ENCODE data around the gene TCAIM.

TCAIM gene

GRCh38 chr3:44338010-44338827 is at the start of gene TCAIM:
TCAIM (plus strand) TSS chr3:44338766; CDS start chr3:44354783, 16,017 bp downstream.
- TF ChIP-seq ZBTB7A (IDR thresholded peaks at IDR 0.05; ENCODE audit: low read depth) = 0 out of 2 replicates have a peak, but pooled peaks have one; percentile 39
- peak; percentile 47; the same call in 1 of the 2 replicates for TF ChIP-seq TCF12 (IDR thresholded peaks at IDR 0.05; ENCODE audit: low read depth)
- no peak for TF ChIP-seq REST (IDR thresholded peaks at IDR 0.05; ENCODE audit: low read depth)
- TF ChIP-seq FOXM1 (IDR thresholded peaks at IDR 0.05; ENCODE audit: borderline replicate concordance, low read depth) = no peak
- no peak for TF ChIP-seq EP300 (IDR thresholded peaks at IDR 0.05; ENCODE audit: borderline replicate concordance)
- no peak for TF ChIP-seq EGR1 (IDR thresholded peaks at IDR 0.05)
- no peak for TF ChIP-seq CREB1 (IDR thresholded peaks at IDR 0.05; ENCODE audit: low read depth)
- no peak for TF ChIP-seq RAD21 (IDR thresholded peaks at IDR 0.05; ENCODE audit: low read depth)
- 0 out of 2 replicates have a peak, but pooled peaks have one; percentile 29 for TF ChIP-seq USF1 (IDR thresholded peaks at IDR 0.05)
- peak; percentile 65 for TF ChIP-seq TAF1 (IDR thresholded peaks at IDR 0.05; ENCODE audit: low read depth)
- TF ChIP-seq TEAD4 (IDR thresholded peaks at IDR 0.05) = no peak
- peak; percentile 46 for TF ChIP-seq NFIC (IDR thresholded peaks at IDR 0.05)
- TF ChIP-seq YY1 (IDR thresholded peaks at IDR 0.05; ENCODE audit: low read depth) = 0 out of 2 replicates have a peak, but pooled peaks have one; percentile 4
- no peak for TF ChIP-seq CEBPB (IDR thresholded peaks at IDR 0.05)
- peak; percentile 89 for TF ChIP-seq MAX (IDR thresholded peaks at IDR 0.05)

- TF ChIP-seq USF1 (IDR thresholded peaks at IDR 0.05) = no peak
- TF ChIP-seq FOXM1 (IDR thresholded peaks at IDR 0.05; ENCODE audit: borderline replicate concordance, low read depth) = no peak
- TF ChIP-seq REST (IDR thresholded peaks at IDR 0.05; ENCODE audit: low read depth) = no peak
- TF ChIP-seq ZBTB7A (IDR thresholded peaks at IDR 0.05; ENCODE audit: low read depth) = no peak
These were observed 48.6 kb upstream of the TCAIM start for GRCh38 chr3:44289882-44290462.

- no peak for TF ChIP-seq RAD21 (IDR thresholded peaks at IDR 0.05; ENCODE audit: low read depth)
- no peak for TF ChIP-seq CREB1 (IDR thresholded peaks at IDR 0.05; ENCODE audit: low read depth)
- no peak for TF ChIP-seq MAX (IDR thresholded peaks at IDR 0.05)
- TF ChIP-seq TAF1 (IDR thresholded peaks at IDR 0.05; ENCODE audit: low read depth) = no peak
- TF ChIP-seq NFIC (IDR thresholded peaks at IDR 0.05) = no peak
- TF ChIP-seq CEBPB (IDR thresholded peaks at IDR 0.05) = no peak
- TF ChIP-seq REST (IDR thresholded peaks at IDR 0.05; ENCODE audit: low read depth) = no peak
- no peak for TF ChIP-seq EP300 (IDR thresholded peaks at IDR 0.05; ENCODE audit: borderline replicate concordance)
- TF ChIP-seq USF1 (IDR thresholded peaks at IDR 0.05) = no peak
- TF ChIP-seq YY1 (IDR thresholded peaks at IDR 0.05; ENCODE audit: low read depth) = no peak
- TF ChIP-seq TCF12 (IDR thresholded peaks at IDR 0.05; ENCODE audit: low read depth) = no peak
- no peak for TF ChIP-seq TEAD4 (IDR thresholded peaks at IDR 0.05)
- no peak for TF ChIP-seq FOXM1 (IDR thresholded peaks at IDR 0.05; ENCODE audit: borderline replicate concordance, low read depth)
- TF ChIP-seq ZBTB7A (IDR thresholded peaks at IDR 0.05; ENCODE audit: low read depth) = no peak
- TF ChIP-seq EGR1 (IDR thresholded peaks at IDR 0.05) = no peak
These were observed 46.3 kb upstream of the TCAIM start for GRCh38 chr3:44292276-44292675.
